Aorta (tissue), 5 donors: ENCODE data around the gene USP4. TPM values are rescaled to one million over a fixed set of nuclear protein-coding genes. Genes with fewer than 3 reads are reported as not detected.
A peak's percentile ranks its signal among the peaks of the same experiment; 100 is the strongest.

Source experiments
- ATAC-seq: fragments of 200-7000 bp; cut with Tn5 transposase; one replicate; pipeline ENCODE4 v1.9.1; 2022; ENCODE audit warnings: moderate library complexity; ENCODE audit not compliant: low FRiP score
- DNase-seq, 2 donors: peaks; one replicate each; pipeline ENCODE4 v3.0.0-alpha.2; 2020
- H3K27ac ChIP-seq, 2 donors: one replicate each; pipeline ENCODE4 v1.5.1; 2013; ENCODE audit warnings: low read length in 2 of 2, mild to moderate bottlenecking in 2 of 2, moderate library complexity in 2 of 2, control low read depth in 1 of 2, inconsistent platforms in 1 of 2, low read depth in 1 of 2
- H3K27me3 ChIP-seq, 2 donors: one replicate each; pipeline ENCODE4 v1.6.1; 2013; ENCODE audit warnings: control low read depth in 1 of 2, low read length in 1 of 2, mild to moderate bottlenecking in 1 of 2, moderate library complexity in 1 of 2; ENCODE audit not compliant: insufficient read depth in 2 of 2, control insufficient read depth in 1 of 2
- H3K36me3 ChIP-seq, 2 donors: one replicate each; pipeline ENCODE4 v1.6.1; 2013; ENCODE audit warnings: control low read depth in 1 of 2, low read length in 1 of 2, mild to moderate bottlenecking in 1 of 2; ENCODE audit not compliant: insufficient read depth in 2 of 2, control insufficient read depth in 1 of 2
- H3K4me1 ChIP-seq, 2 donors: one replicate each; pipeline ENCODE4 v1.6.1; 2013; ENCODE audit warnings: low read length in 2 of 2, control low read depth in 1 of 2, mild to moderate bottlenecking in 1 of 2, moderate library complexity in 1 of 2; ENCODE audit not compliant: insufficient read depth in 2 of 2, control insufficient read depth in 1 of 2
- H3K4me3 ChIP-seq, 2 donors: one replicate each; pipeline ENCODE4 v1.5.1; 2013; ENCODE audit warnings: low read length in 2 of 2, control low read depth in 1 of 2, mild to moderate bottlenecking in 1 of 2
- H3K9me3 ChIP-seq: one replicate; pipeline ENCODE4 v1.6.1; 2013; ENCODE audit warnings: mild to moderate bottlenecking, low read length; ENCODE audit not compliant: control insufficient read depth
- WGBS, 2 donors: extraction: QIAGEN DNeasy Blood & Tissue Kit; methylation state at CpG; one replicate each; pipeline ENCODE4 v1.1.7; 2013; 5-methylcytosine and 5-hydroxymethylcytosine counted together
- intact Hi-C, 2 donors: fragments of 100-400 bp; cut with DNase I; formaldehyde crosslinking; loops; one replicate each; pipeline versions ENCODE4 v1.14.2 to v1.15.0; 2022
- long read RNA-seq, 2 donors: library from polyadenylated mRNA; unstranded; transcript quantifications; one replicate each; pipeline ENCODE4 v2.0.0, GENCODE V29; 2020 to 2021
- polyA plus RNA-seq, 2 donors: library from polyadenylated mRNA; stranded (reverse); fragments of 200-250 nt; gene quantifications; one replicate each; pipeline ENCODE4 v1.2.3, GENCODE V29; 2013
- total RNA-seq, 2 donors: library from RNA; stranded (reverse); fragmentation: NEBNext Ultra II Directional; extraction: Animal tissue kit (Norgen Biotek cat#: 25700); gene quantifications; one replicate each; pipeline ENCODE4 v1.2.1, GENCODE V29; 2021
- donor health status: healthy with polysubstance abuse.
- donor health status: Bipolar disorder and iron deficiency.
- donor health status: DM: no; HTN: no; CAD: no.
- donor health status: DM: no; HTN: no; CAD: no.
- donor health status: DM: yes; HTN: yes; CAD: no.

Gene USP4, protein sequence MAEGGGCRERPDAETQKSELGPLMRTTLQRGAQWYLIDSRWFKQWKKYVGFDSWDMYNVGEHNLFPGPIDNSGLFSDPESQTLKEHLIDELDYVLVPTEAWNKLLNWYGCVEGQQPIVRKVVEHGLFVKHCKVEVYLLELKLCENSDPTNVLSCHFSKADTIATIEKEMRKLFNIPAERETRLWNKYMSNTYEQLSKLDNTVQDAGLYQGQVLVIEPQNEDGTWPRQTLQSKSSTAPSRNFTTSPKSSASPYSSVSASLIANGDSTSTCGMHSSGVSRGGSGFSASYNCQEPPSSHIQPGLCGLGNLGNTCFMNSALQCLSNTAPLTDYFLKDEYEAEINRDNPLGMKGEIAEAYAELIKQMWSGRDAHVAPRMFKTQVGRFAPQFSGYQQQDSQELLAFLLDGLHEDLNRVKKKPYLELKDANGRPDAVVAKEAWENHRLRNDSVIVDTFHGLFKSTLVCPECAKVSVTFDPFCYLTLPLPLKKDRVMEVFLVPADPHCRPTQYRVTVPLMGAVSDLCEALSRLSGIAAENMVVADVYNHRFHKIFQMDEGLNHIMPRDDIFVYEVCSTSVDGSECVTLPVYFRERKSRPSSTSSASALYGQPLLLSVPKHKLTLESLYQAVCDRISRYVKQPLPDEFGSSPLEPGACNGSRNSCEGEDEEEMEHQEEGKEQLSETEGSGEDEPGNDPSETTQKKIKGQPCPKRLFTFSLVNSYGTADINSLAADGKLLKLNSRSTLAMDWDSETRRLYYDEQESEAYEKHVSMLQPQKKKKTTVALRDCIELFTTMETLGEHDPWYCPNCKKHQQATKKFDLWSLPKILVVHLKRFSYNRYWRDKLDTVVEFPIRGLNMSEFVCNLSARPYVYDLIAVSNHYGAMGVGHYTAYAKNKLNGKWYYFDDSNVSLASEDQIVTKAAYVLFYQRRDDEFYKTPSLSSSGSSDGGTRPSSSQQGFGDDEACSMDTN
- 10 to 100 TPM; 65.0 to 81.5 TPM for total RNA-seq
- 10 to 100 TPM; 18.3 to 60.5 TPM for polyA plus RNA-seq
- long read RNA-seq, donor 1, transcript USP4-202 (21 exons, 3,222 nt), result minor isoform, 41 of 245 reads
- long read RNA-seq, donor 1, transcript USP4-201 (22 exons, 3,126 nt), result major isoform, 75 of 245 reads
- long read RNA-seq, donor 1, partial matches to known transcripts, result 56 of 245 reads
- long read RNA-seq, donor 1, other reads (novel, unspliced or antisense), result 71 of 245 reads
- long read RNA-seq, donor 2, transcript USP4-201 (22 exons, 3,126 nt), result major isoform, 15 of 58 reads
- long read RNA-seq, donor 2, transcript USP4-202 (21 exons, 3,222 nt), result minor isoform, 8 of 58 reads
- long read RNA-seq, donor 2, partial matches to known transcripts, result 11 of 58 reads
- long read RNA-seq, donor 2, other reads (novel, unspliced or antisense), result 24 of 58 reads

GRCh38 chr3:49339941-49340800, at the start of gene USP4:
Gene USP4, minus strand, starts transcription at chr3:49340053. Its CDS starts 29 bp downstream, at chr3:49340024.
- no peaks in the 10 kb centered on the region for H3K27me3 ChIP-seq
- DNase-seq (peak; percentile 94 to 96), ATAC-seq (peak; percentile 97)
- no peaks in the 10 kb centered on the region for H3K4me1 ChIP-seq
- WGBS, 2 donors, result 1% methylated on average over 44 to 70 of the region's 70 CpGs
- peak within 1 kb of the TSS; percentile 63 to 88 for H3K27ac ChIP-seq
- no peaks in the 10 kb centered on the region for H3K9me3 ChIP-seq
- H3K4me3 ChIP-seq, result peak within 1 kb of the TSS; percentile 78 to 88
- H3K36me3 ChIP-seq, result no peaks in the 10 kb centered on the region
- intact Hi-C loops, result loop anchor here (2.0 to 5.0 kb wide), 3 partner anchors 63 to 107 kb away; partner anchors contain the start of genes C3orf62 (in 1 of the 2), RHOA (in 1 of the 2) and TCTA (in 1 of the 2)

GRCh38 chr3:49389297-49389696, 49.4 kb upstream of the USP4 start:
- no peaks in the 10 kb centered on the region for H3K9me3 ChIP-seq
- intact Hi-C loops, result no loop called here
- H3K27me3 ChIP-seq, result no peaks in the 10 kb centered on the region
- H3K4me3 ChIP-seq, result no peak overlapping the region
- ATAC-seq (no peak), DNase-seq (peak in 1 of 2 donors; percentile 46)
- H3K4me1 ChIP-seq, result peaks cover 0 to 5% of the 10 kb centered on the region in 2 donors
- no peaks in the 10 kb centered on the region for H3K36me3 ChIP-seq
- H3K27ac ChIP-seq, result no peak overlapping the region
- 96 to 97% methylated on average over 6 of the region's 6 CpGs for WGBS, 2 donors

DNA sequence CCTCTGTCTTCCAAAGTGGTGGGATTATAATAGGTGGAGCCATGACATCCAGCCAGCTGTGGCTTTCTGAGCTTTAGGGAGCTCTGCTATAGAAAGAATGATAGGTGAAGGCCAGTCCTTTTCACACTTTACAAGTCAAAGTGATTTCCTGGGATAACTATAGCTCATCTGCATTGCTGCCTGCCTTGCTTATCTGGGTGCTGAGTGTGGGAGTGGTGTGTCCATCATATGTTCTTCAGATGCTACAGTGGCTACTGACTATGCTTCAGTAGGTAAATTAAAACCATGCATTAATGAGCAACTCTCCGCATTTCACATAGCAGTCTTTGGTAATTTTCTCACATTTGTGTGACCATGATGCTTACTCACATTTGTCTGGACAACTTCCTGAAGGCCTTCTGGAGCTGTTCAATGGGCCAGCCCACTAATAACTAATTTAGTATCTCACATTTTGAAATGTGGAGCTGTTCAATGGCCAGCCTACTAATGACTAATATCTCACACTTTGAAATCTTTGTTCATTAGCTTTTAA, 48.5 kb upstream of the USP4 start:
- no peaks in the 10 kb centered on the region for H3K9me3 ChIP-seq
- H3K36me3 ChIP-seq, result no peaks in the 10 kb centered on the region
- no peak overlapping the region for H3K27ac ChIP-seq
- no peaks in the 10 kb centered on the region for H3K27me3 ChIP-seq
- DNase-seq (no peak), ATAC-seq (no peak)
- H3K4me3 ChIP-seq, result no peak overlapping the region
- 85 to 90% methylated on average over 1 of the region's 1 CpG for WGBS, 2 donors
- H3K4me1 ChIP-seq, result peaks cover 0 to 3% of the 10 kb centered on the region in 2 donors
- intact Hi-C loops, result no loop called here

DNA sequence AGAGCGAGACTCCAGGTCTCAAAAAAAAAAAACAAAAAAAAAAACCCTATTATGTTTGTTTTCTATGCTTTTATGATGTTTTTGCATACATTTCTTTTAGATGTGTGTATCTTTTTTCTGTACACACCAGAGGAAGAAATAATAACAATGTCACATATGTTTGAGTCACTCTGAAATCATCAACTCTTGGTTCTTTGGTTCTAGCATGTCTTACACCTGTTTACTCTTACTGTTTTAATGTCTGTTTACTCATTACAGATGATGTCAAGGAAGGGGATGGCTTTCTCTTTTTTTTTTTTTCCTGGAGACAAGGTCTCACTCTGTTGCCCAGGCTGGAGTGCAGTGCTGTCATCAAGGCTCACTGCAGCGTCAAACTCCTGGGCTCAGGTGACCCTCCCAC, 47.9 kb upstream of the USP4 start:
- Histone ChIP-seq H3K36me3 (no peaks in the 10 kb centered on the region), H3K4me3 (no peak overlapping the region), H3K27ac (no peak overlapping the region), H3K27me3 (no peaks in the 10 kb centered on the region), H3K4me1 (peaks cover 0 to 3% of the 10 kb centered on the region in 2 donors), H3K9me3 (no peaks in the 10 kb centered on the region)
- DNase-seq (no peak), ATAC-seq (no peak)
- intact Hi-C loops, result no loop called here
- 86 to 90% methylated on average over 2 of the region's 2 CpGs for WGBS, 2 donors

GRCh38 chr3:49386056-49386756, 46.4 kb upstream of the USP4 start:
- peaks cover 0 to 3% of the 10 kb centered on the region in 2 donors for H3K4me1 ChIP-seq
- no peak for ATAC-seq
- H3K27ac ChIP-seq, result no peak overlapping the region
- WGBS, 2 donors, result 75 to 78% methylated on average over 11 of the region's 11 CpGs
- intact Hi-C loops, result no loop called here
- no peak overlapping the region for H3K4me3 ChIP-seq
- no peaks in the 10 kb centered on the region for H3K9me3 ChIP-seq
- no peak for DNase-seq
- H3K27me3 ChIP-seq, result no peaks in the 10 kb centered on the region
- no peaks in the 10 kb centered on the region for H3K36me3 ChIP-seq

DNA sequence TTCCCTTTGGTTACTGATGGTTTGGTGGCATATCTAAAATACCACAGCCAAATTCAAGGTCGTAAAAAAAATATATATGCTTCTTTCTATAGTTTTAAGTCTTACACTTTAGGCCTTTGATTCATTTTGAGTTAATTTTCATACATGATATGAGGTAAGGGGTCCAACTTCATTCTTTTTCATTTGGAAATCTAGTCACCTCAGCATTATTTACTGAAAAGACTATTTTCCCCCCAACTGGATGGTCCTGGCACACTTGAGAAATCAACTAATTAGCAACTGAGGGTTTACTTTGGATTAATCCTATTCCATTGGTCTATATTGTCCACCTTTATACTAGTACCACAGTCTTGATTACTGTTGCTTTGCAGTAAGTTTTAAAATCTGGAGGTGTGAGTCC, 45.8 kb upstream of the USP4 start:
- H3K27me3 ChIP-seq, result no peaks in the 10 kb centered on the region
- no peaks in the 10 kb centered on the region for H3K9me3 ChIP-seq
- H3K4me1 ChIP-seq, result peaks cover 0 to 3% of the 10 kb centered on the region in 2 donors
- H3K4me3 ChIP-seq, result no peak overlapping the region
- H3K27ac ChIP-seq, result no peak overlapping the region
- DNase-seq (no peak), ATAC-seq (no peak)
- 69 to 78% methylated on average over 1 of the region's 1 CpG for WGBS, 2 donors
- H3K36me3 ChIP-seq, result no peaks in the 10 kb centered on the region
- intact Hi-C loops, result loop anchor here in 1 of 2 donors (2.0 kb wide), 1 partner anchor 17 kb away; no protein-coding TSS in a partner anchor

GRCh38 chr3:49383387-49383786, 43.5 kb upstream of the USP4 start:
- no peaks in the 10 kb centered on the region for H3K9me3 ChIP-seq
- ATAC-seq, result no peak
- 60 to 62% methylated on average over 5 of the region's 5 CpGs for WGBS, 2 donors
- no peak for DNase-seq
- H3K4me1 ChIP-seq, result peaks cover 0 to under 1% of the 10 kb centered on the region in 2 donors
- intact Hi-C loops, result no loop called here
- H3K4me3 ChIP-seq, result no peak overlapping the region
- H3K27ac ChIP-seq, result no peak overlapping the region
- no peaks in the 10 kb centered on the region for H3K27me3 ChIP-seq
- H3K36me3 ChIP-seq, result no peaks in the 10 kb centered on the region
